ENCODE results near the gene CUBN.

Gene CUBN

DNA sequence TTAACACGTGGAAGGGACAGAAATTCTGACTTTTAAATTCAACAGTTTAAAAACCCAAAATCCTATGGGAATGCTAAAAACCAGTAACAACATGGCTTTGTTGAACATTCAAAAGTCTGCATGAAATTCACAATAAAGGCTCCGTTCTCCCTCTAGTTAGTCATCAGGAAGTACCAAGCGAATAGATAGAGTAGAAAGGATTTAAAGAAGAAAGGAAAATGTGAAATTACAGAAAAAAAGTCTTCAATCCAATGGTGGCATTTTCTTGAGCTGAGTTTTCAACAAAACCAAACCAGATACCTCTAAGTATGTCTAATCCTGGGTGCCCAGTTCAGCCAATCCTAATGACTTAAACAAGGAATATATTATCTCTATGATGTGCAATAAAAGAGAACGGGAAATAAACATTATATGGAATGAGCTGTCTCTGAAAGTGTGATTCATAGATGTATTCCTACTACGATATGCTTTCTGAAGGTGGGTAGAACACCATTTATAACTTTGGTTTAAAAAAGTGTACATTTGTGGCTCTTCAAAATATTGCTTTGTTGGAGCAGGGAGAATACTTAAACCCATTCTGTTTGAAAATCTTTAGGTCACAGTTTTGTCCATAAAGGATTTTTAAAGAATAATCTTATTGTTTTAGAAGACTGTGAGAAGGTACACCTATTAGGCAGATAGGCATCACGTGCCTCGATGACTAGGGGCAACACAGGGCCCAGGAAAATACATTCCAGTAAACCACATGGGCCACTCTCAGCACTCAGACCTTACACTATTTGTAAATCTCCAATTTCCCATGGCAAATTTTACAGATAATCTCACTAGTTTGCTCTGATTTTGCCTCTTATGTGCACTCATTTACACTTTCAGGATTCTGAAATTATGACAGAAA, 87.7 kb downstream of the CUBN start:
- no peak for DNase-seq (ENCODE audit: low read depth, low spot score)

DNA sequence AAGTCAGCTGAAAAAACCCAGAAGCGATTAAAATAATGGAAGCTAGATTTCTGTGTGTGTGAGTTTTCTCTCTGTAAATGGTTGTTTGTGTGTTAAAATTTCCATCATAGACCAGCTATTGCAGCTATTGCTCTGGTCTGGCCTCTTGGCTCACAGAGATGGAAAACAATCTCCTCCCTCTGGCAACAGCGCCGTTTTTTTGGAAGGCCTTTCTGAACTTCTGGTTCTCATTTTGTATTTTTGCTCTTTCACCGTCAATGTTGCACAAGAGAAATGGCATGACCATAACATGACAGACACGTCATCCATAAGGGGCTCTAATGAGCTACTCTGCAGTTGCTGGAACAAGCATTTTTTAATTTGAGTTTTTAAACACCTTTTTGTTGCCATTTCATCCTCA, 91.0 kb downstream of the CUBN start:
- no peak for DNase-seq (ENCODE audit: low read depth, low spot score)

DNA sequence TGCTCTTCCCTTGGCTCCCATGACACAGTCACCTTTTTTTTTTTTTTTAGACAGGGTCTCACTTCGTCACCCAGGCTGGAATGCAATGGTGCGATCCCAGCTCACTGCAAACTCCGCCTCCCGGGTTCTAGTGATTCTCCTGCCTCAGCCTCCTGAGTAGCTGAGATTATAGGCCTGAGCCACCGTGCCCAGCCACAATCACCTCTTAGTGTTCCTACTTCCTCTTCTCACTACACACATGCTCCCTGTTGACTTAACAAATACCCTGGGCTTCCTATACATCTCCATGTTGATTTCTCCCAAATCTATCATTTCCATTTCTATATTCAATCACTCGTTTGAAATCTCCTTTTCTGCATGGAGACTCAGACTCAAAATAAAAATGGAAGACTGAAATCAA, 91.7 kb downstream of the CUBN start:
- DNase-seq (ENCODE audit: low read depth, low spot score): no peak

DNA sequence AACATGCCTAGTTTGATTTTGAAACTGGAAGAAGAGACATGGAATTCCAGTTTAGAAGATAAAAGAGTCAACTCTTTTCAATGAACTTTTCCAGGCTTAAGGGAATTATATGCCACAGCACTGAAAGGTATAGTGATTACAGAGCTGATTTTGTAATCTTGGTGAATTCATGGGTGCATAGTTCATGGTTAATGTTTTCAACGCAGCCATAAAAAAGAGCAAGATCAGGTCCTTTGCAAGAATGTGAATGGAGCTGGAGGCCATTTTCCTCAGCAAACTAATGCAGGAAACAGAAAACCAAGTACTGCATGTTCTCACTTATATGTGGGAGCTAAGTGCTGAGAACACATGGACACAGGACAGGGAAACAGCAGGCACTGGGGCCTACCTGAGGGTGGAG, 94.2 kb downstream of the CUBN start:
- DNase-seq (ENCODE audit: low read depth, low spot score): no peak

DNA sequence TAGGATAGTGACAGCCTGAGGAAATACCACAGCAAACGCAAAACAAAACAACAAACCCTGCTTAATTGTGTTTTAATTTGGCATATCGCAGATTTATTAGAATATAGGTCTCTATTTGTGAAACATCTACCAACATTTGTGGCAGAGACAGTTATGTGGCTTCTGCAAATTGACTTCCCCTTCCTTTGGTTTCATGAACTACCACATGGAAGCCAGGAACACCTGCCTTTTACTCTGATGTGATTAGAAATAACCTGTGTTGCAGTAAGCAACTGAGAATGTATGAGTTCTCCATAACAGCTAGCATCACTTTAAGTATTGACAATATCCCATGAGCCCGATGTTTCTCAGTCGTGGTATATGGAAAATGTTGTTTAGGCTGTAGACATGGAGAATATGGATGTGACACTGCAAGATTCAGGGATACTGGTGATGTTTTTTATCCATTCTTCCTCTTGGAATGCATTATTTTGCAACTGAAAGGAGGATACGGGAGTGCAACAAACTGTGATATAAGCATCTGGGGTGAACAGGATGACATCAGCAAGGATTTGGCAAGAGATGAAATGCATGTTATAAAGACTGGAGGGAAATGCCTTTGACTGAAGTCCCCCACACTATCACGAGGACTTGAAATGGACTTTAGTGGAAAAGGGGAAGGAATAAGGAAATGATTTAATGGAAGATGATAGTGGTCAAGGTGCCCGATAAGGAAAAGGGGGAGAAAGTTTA, 95.9 kb downstream of the CUBN start:
- no peak for DNase-seq (ENCODE audit: low read depth, low spot score)

DNA sequence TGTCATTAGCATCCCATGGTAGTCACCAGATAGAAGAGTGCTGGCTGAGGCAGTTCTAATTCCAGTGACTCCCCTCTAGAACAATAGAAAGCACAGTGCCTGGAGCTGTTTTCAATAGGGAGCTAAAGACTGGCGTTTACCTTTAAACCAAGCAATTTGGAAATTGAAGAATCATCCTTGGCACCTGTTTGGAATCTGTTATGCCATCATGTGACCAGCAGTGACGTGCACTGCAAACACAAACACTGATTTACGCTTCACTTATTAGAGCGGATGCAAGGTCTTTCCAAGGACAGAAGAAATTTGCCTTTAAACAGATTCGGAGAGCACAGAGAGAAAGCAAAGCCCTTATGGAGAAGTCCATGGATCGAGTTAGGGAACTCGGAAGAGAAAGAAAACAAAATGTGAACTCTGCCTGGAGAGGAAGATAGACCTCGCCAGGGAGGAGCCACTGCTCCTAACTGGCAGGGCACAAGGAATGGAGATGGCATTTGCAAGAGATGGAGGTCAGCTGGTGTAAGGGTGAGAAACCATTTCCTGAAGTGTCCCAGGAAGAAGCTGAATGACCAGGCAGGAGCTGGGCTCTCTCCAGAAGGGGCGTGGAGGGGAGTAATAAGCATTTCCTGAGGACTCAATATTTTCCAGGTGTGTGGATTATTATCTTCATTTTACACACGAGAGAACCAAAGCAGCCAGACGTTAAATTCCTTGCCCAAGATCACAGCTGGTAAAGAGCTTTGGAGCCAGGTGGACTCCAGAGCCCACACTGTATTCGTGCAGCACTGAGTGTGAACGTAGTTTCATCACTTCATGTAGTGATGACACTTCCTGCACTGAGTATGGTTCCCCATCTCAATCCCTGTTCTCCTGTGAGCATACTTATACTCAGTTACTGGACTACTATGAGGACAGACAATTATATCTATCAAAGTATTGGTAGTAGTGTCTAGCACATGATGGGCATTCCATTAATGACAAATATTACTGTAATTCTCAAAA, 97.7 kb downstream of the CUBN start:
- no peak for DNase-seq (ENCODE audit: low read depth, low spot score)

DNA sequence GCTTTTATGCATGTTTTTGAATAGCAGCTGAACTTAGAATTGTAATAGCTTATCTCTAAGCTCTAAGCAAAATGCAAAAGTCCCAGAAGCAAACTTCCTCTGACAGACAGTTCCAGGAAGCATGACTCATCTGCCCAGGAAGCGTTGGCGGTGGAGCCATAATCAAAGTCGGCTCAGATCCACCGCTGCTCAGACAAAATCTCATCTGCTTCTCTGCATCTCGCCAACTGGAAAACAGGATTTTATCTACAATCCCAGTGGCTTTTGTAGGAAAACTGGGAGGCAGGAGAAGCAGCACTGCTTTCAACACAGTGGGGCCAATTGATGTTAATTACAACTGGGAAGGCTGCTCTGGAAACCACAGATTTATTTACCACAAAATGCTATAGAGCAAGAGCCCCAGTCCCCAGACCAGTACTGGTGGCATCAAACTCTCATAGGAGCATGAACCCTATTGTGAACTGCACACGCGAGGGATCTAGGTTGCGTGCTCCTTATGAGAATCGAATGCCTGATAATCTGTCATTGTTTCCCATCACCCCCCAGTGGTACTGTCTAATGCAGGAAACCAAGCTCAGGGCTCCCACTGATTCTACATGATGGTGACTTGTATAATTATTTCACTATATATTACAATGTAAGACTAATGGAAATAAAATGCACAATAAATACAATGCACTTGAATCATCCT, 99.9 kb downstream of the CUBN start:
- no peak for DNase-seq (ENCODE audit: low read depth, low spot score)

DNA sequence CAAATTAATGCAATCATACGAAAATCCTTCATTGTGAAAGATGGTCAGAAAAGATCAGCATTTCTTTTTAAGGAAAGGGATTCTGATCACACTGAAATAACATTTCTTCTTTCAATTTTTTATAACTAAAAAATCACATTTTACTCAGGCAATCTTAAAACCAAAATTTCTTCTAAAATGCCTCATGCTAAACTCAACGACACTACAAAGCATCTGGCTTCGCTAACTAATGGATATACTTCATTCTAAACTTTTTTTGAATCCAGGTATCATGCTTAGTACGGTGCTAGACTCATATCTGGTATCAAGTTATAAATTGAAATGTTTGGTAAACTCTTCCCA, 100.4 kb downstream of the CUBN start:
- DNase-seq (ENCODE audit: low read depth, low spot score): no peak

DNA sequence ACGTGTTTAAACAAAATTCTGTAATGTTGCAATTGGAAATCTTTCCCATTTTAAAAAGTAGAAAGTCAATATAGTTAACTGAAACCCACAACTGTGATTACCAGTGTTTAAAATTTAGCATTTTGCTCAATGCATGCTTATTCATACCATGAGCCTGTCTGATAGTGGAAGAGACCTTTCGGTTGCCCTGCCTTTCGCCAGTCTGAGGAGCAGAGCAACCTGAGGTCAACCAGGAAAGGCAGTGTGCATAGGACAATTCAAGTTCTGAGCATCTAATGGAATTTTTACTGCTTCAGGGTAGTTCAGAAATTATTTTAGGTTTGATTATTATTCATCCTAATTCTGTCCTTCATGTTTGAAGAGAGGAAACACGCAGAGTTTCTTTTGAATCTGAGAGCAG, 100.8 kb downstream of the CUBN start:
- no peak for DNase-seq (ENCODE audit: low read depth, low spot score)

DNA sequence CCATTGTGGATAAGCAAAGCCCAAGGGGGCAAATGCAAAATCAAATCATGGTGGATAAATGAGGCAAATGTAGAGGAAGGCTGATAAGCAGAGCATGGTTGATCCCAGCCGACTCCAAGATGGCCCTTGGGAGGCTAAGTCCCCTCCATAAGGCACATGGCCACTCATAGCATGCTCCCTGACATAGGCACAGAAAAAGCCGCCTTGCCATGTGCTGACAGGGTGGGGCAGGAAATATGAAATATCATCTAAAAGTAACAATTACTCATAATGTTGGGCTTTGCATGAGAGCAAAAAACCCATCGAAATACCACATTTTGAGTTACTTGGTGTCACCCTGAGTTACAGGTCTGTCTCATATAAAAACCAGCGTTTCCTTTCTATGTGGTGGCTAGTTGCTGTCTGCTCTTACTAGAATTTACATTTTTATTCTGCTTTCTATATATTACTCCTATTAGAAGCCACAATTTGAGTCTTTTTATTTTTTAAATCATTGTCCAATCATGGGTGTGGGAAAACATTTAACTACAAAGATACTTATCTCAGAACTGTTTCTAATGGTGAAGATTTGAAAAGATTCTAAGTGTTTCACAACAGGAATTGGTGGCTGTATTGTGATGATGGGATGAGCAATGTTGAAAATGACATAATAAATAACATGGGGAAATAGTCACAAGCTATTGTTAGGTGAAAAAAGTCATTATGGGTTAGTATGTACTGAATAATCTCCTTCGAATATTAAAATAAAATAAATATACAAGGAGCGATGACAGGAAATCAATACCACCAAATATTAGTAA, 102.7 kb downstream of the CUBN start:
- no peak for DNase-seq (ENCODE audit: low read depth, low spot score)

DNA sequence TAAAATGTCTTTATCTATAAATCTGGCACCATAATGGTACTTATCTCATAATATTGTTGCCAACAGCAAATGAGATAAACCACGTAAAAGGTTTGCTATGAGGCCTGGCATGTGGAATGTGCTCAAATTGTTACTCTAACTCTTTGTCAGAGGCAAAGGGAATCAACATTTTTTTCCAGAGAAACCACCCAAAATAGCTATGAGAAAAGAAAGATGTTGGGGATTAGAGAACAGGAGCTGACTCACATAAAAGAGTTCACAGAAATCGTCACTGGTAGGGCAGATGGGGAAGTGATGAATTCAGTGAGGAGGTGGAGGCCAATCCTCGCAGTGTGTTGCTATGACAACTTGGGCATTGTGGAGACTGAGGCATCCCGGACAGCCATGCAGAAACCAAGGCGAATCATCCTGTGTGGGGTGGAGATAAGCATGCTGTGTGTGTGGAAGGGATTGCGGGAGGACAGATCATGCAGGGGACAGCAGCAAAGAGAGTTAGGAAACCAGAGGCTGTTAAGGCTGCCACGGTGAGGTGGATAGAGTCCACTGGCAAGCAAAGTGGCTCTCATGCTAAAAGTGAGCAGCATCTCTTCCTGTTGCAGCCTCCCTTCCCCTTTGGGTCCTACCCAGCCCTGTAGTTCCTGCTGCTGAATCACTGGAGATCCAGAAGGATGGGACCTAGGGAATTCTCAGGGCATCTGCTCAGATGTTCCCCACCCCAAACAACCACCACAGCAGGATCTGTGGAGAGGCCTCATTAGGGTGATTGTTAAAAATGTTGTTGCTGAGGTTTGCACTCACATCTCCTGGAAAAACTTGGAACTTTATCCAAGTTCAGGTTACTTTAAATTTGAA, 103.9 kb downstream of the CUBN start:
- DNase-seq (ENCODE audit: low read depth, low spot score): no peak

DNA sequence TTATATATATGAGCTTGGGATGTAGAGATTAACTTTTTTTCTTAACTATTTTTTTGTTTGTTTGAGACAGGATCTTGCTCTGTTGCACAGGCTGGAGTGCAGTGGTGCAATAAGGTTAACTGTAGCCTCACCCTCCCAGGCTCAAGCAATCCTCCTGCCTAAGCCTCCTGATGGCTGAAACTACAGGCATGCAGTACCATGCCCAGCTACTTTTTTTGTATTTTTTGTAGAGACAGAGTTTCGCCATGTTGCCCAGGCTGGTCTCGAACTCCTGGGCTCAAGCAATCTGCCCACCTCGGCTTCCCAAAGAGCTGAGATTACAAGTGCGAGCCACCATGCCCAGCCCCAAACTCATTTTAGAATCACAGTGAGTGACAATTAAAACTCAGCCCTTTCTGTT, 105.2 kb downstream of the CUBN start:
- no peak for DNase-seq (ENCODE audit: low read depth, low spot score)

DNA sequence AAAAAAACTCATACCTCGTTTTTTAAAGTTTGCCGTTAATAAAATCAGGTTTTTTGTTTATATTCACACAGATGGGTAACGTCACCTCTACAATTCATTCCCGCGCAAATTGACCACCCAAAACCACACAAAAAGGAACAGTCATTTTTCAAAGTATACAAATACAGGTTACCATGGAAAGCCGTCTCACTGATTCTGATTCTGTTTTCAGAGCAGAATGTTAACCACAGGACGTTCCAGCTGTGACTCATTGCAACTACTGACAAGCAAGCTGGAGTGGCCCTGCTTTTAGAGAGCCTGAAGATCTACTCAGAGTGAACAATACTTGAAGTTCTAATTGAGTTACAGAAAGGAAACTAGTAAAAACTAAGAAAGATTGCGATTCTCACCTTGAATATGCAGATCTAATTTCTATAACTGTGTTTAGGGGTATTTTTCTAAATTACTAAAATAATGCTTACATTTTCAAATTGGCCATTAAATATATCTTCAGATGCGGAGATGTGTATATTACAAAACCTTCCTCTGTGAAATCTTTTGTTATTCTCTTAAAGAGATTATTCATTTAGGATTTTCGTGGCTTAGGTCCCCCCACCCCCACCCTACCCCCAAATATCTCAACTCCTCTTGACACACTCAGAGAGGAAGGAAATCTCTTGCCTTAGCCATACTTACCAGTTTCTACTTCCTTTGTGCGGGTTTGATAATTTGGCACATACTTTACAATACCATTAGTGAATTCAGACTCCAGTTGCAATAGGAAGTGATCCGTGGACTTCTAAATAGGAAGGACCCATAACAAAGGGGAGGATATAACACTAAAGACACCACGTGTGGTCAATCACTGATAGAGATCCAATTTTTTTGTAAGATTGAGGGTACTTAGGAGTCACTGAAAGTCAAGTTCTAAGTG, 106.0 kb downstream of the CUBN start:
- DNase-seq (ENCODE audit: low read depth, low spot score): peak; percentile 52

DNA sequence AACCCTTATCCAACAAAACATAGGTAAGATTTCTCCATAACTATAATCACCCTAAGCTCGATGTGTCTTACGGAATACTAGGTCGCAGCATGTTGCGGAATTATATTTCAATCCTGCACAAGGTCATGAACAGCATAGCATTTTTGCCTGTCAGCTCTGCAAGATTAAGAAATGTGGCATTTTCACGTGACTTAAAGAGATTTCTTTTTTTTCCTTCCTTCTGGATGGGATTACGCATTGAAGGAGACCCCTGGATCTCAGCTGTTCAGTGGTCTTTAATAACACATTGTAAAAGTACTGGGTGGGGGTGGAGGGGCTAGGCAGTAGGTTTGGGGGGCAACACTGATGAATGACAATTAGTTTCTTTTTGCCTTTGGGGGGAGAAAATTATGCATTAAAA, 106.7 kb downstream of the CUBN start:
- DNase-seq (ENCODE audit: low read depth, low spot score): no peak

DNA sequence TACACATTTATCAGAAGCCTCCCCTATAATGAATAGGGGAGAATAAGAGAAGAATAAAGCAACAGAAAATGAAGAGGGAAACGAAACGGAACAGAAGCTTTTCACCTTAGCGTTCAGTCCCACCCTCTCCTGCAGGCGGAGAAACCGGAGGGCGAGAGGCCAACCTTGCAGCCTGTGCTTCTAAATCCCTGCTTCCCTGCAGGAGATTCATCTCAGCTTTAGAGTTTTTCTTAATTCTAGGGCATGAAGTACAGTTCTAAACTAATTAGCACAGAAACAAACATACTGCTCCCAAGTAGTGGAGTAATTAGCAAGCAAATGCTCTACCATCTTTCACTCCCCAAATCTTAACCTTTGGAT, 107.2 kb downstream of the CUBN start:
- DNase-seq (ENCODE audit: low read depth, low spot score): no peak

DNA sequence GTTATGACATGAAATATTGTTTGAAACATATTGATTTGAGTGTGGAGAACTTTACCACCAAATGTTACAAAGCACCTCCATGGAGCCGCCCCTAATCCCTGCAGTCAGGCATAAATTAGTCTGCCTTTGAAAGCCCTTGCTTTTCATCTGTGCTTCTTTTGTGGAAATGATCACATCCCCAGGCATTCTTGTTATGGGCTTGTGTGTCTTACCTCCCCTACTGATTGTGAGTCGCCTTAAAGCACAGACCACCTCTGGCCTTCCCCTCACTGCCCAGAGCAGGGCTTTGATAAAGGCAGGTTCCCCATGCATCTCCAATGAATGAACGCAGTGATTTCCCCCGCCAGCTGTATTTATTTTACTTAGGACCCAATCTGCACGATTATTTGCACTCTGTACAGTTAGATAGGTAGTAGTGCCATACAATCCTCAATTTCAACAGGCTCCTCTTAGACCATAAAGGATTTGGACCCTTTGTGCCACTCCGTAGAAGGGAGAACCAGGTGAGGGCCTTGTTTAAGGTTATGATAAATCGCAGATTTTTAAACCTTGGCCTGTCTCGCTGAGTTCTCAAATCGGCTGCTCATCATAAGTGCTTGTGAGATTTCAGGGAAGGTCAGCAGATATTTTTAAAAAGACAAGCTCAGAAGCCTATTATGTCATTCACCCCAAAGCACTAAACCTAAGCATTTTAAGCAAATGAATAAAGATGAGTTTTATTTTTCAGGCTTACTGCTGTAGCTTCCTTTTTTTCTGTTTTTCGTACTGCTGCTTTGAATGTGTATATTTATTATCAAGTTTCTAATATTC, 107.8 kb downstream of the CUBN start:
- DNase-seq (ENCODE audit: low read depth, low spot score): no peak

DNA sequence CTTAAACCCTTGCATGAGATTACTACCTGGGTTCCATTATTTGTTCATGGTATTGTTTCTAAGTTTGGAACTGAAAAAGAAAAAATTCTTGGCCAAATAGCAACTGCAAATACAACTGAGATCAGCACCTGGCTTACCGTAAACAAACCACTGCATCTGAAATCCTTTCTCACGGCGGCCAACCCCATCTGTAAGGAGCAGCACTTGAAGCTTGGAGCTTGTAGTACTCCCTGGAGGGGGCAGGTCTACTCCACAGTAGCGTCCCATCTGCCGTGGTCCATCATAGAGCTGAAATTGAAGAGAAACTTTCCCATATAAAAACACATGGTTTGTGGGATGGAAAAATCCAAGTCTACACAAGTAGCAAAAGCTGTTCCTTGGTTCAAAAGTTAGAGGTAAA, 109.9 kb downstream of the CUBN start:
- no peak for DNase-seq (ENCODE audit: low read depth, low spot score)
